Activated CD8-positive, alpha-beta memory T cell treated with anti-CD3 and anti-CD28 coated beads for 24 hours (primary cell): Measurements from ENCODE around the gene SH3BP4.

ENCODE experiments used
- DNase-seq: peaks from one replicate; pipeline ENCODE4 v3.0.0-alpha.2; 2020

SH3BP4 gene

DNA sequence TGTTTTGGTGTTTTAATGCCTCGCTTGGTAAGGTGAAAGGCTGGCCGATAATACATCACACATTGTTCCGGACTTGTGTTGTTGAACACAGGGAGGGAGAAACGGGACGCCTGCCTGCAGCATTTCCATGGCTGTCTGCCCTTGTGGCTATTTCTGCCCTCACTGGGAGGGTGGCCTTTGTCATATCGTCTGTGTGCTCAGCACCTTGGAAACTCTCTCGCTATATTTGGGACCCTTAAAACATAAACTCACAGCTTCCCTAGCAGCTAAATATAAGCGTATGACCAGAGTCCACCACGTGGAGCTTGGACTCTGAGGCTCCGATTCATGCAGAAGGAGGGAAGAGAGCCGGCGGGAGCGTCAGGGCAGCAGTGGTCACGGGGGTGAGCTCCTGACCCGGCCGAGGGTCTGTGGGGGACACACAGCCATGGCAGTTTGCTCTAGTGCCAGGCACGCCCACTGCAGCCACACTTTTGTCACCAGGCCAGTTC, 111.7 kb downstream of the SH3BP4 start:
- DNase-seq = no peak

DNA sequence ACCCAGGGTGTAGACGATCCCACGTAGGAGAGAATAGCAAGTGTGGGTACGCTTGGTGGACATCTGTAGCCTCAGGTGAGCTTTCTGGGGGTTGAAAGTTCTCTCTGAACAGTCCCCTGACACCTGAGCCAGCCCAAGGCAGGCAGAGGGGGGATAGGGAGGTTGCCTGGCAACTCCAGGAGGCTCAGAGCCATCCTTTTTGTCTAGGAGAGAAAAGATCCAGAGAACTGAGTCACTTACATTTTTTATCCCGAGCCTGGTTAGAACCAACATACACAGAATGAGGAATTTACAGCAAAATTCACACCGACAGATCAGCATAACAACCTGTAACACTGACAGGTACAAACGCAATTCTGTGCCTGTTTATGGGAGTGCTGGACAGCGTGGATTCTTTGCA, 113.2 kb downstream of the SH3BP4 start:
- no peak for DNase-seq

DNA sequence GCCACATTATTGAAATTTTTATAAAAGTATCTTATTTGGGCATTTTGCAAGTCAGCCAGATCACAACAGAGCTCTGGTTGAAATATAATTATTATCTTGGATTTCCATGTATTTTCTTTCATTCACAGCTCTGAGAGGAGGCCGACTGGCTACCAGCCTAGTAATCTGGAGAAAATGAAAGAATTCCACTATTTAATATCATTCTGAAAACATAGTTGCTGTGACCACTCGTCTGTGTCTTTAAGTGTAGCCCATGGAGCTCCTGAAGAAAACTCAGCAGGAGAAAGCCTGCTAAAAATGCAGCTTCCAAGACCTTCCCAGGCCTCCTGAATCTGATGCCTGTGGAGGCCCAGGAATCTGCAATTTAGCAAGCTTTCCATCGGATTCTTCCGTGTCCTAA, 114.7 kb downstream of the SH3BP4 start:
- no peak for DNase-seq

DNA sequence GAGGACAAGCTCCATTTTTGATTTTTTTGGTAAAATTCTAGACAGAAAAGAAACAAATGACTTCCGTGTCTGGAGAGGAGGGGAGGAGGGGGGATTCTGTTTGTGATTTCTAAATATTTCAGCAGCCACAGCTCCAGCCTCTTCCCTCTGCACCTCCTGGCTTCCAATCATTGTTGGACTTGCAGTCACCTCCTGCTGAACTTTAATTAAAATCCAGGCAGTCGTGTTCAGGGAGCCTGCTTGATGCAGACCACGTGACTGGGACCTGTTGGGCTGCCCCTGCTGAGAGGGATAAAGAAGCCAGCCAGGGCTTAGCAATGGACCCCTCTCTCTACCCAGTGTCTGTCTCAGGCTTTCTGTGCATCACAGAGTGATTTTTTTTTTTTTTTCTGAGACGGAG, 115.1 kb downstream of the SH3BP4 start:
- DNase-seq = no peak

DNA sequence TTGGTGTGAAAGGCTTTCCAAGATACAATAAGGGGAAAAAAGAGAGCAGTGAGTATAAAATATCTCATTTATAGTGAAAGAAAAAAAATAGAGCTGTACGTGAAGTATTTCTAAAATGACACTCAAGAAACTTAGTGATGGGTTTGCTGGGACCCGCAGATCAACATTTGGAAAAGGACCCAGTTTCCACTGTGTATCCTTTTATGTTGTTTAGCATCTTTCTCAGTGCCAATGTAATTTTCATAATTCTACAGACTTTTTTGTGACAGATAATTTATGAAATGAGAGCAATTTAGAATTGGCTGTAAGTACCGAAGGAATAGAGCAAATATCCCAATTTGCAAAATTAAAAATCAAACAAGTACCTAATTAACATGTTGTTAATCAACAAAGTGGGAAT, 116.9 kb downstream of the SH3BP4 start:
- DNase-seq = no peak

DNA sequence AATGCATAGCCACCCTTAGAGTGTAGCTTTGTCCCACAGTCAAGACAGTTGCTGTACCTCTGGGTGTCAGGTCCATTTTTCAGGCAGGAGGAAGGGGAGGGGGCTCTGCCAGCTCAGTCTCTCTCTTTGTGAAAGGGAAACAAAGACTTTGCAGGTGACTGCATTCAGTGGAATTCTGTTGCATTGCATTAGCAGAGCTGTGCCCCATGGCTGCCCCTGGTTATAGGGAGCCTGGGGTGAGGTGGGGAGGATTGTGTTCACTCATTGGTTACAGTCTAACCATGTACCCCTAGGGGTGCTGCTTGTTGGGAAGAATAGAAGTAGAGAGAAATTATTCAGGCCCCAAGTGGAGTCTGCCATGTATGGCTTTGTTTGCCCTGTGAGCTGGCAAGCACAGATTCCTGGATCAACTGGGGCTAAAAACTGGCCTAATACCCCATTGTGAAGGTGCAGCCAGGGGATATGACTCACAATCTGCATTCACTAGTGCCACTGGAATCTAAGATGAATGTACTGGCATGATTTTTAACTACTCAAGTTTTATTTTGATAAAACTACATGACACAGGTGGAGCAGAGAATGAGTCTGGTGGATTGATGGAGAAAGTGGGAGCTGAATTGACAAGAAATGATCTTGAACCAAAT, 118.4 kb downstream of the SH3BP4 start:
- no peak for DNase-seq

DNA sequence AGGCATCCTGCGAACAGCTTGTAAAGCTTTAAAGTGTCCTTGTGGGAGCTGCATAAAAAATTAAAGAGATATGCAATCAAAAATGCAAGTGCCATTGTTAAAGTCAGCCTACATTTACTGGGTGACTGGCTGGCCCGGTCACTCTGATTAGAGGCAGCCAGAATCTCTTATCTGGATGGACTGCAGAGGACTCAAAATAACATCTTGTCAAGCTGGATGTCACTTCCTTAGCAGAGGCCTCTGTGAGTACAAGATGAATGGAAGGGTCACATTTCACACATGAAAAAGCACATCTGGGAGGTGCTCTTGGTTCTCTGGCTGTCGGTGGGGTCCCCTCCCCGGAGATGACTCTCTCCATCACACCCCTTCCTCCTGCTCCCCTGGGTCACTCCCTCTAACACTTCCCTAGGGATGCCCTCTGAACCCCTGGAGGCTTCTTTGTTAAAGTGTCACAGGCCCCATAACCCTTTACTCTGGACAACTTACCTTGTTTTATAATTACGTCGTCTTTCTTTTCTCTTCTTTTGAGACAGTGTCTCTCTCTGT, 122.1 kb downstream of the SH3BP4 start:
- DNase-seq = no peak

DNA sequence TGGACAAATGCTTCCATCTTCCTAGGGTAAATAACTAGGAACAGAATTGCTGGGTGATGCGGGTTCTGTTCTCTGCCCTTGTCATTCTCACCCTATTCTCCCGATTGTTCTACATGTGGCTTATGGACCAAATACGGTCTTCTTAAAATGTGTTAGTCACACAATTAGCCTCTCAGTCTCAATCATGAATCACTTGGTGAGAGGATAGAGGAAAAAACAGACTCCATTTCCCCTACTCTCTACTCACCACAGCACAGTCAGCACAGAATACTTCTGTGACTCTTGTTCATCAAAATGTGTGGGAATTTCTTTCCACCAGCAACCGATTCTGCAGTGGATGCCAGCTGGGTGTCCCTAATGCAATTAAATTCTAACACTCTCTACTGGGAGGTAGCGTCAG, 125.2 kb downstream of the SH3BP4 start:
- no peak for DNase-seq

DNA sequence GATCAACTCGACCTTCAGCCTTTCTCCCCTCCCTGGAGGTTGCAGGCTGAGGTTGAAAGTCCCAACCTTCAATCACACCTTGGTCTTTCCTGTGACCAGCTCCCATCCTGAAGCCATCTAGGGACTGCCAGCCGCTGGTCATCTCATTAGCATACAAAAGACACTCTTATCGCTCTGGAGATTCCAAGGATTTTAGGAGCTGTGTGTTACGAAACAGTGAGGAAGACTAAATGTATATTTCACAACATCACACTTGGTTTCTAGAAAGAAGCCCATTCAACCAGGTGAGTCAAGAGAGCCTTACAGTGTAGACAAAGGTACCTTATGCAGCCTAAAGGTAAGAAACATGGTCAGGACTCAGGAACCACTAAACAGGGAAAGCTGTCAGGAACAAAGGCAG, 126.4 kb downstream of the SH3BP4 start:
- no peak for DNase-seq

DNA sequence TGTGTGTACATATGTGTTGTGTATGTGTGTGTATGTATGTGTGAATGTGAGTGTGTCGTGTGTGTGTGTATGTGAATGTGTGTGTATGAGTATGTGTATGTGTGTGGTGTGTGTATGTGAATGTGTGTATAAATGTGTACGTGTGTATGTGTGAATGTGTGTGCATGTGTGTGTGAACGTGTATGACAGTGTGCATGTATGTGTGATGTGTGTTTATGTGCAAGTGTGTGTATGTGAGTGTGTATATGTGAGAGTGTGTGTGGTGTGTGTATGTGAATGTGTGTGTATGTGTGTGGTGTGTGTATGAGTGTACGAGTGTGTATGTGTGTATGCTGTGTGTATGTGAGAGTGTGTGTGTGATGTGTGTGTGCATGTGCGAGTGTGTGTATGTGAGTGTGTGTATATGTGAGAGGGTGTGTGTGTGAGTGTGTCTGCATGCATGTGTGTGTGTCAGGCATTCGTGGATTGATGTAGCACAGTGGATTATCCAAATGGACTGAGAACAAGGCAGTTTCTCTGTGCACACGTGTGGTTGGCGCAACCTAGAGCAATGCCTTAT, 127.2 kb downstream of the SH3BP4 start:
- DNase-seq = no peak

DNA sequence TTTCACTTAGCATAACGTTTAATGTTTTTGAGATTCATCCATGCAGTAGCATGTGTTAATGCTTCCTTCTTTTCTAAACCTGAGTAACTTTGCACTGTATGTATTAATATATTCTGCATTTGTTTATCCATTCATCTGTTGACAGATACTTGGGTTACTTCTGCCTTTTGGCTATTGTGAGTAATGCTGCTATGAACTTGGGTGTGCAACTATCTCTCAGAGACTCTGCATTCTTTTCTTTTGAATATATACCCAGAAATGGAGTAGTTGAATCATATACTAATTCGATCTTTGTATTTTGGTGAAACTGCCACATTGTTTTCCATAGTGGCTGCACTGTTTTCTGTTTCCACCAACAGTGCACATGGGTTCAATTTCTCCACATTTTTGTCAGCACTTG, 128.3 kb downstream of the SH3BP4 start:
- DNase-seq = no peak

DNA sequence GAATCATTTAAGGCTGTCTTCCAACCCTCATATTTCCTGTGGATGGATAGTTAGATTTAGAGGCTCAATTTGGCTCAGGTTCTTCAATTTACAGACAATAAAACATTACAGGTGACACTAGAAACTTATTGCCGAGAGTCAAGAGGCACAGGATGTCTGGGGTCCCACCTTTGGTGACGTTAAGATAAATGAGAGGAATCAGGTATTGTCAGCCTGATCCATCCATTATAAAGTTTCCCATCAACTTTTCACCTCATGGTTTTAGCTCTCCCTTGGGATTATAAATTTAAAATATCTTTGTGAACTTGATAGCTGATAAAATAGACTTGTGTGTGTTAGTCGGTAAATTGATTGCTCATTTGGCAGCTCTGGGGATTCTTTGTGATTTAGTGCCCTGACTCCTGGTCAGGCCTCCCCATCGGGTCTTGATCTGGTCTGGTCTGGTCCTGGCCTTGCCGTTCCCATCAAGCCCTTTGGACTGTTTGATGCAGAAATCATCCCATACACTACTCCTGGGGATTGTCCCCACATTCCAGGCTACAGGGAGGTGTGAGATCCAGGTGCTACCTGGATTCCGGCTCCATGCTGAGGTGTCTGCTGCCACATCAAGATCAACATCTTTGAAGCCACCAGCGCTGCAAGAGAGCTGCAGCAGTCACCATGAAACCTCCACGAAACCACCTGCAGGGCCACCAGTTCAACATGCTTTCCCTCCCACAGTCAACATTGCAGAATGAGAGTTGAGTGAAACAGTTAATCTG, 130.9 kb downstream of the SH3BP4 start:
- DNase-seq = no peak

DNA sequence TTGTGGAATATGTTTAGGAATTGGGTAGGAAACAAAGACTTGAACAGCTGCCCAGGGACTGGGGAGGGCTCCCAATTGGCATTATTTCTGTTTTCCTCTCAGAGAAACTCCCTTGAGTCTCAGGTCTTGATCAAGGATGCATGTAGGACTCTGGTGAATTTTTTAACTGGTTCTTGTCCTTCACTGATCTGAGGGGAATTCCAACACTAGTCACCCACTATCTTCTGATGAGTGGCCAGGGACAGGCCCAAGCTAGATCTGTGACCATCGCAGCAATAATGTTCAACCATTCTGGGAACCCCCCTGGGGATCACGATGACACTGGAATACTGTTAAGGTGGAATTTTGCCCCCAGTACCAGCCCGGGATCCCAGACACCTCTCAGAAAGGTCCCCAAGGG, 132.0 kb downstream of the SH3BP4 start:
- no peak for DNase-seq

DNA sequence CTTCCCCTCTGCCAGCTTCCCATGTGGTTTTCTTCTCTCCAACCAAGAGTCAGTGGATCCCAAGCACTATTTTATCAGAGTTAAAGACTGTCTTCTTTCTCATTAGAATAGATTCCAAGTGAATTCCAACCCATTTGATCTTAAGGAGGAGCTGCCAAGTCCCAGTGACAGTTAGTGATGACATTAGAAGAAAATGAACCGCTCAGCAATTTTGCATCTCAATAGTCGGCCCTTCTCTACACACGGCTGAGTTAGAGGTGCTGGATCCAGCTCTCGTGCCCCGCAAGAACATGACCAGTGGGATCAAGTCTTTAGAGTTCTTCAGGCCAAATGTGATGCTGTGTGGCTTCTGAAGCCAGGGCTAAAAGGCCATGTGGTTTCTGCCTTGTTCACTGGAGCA, 132.6 kb downstream of the SH3BP4 start:
- no peak for DNase-seq

DNA sequence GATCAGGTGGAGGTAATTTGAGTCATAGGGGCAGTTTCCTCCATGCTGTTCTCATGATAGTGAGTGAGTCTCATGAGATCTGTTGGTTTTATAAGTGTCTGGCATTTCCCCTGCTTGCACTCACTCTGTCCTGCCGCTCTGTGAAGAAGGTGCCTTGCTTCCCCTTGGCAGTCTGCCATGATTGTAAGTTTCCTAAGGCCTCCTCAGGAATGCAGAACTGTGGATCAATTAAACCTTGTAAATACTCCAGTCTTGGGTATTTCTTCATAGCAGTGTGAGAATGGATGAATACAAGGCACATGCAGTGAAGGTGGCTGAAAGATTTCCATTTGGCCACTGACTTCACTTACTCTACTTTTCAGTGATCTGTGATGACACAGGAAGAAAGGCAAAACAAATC, 133.7 kb downstream of the SH3BP4 start:
- no peak for DNase-seq

DNA sequence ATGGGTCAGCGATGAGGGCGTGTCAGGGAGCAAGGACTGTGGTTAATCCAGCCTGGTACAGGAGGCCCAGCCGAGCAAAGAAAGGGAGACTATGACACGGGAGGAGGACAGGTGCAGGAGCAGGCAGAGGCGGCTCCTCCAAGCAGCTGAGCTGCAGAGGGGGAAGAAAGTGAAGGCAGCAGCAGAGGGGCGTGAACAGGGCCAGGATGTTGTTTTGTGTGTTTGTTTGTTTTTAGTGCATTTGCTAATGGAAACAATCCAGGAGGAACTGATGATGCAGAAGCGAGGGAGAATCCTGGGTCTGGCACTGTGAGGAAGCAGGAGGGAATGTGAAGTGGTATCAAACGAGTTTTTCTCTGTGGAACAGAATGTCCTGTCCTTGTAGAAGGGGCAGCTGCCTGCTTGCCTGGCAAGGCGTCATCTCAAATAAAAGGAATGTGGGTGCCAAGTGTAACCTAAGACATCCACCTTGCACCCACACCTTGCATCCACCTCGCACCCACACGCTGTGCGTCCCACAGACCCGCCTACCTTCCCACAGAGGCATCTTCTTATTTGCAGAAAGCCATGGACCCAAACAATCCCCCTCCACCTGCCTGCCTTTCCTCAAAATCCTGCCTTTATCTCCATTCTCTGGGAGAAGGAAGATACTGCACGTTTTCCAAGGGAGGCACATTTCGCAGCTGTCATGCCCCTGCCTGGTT, 134.8 kb downstream of the SH3BP4 start:
- no peak for DNase-seq

DNA sequence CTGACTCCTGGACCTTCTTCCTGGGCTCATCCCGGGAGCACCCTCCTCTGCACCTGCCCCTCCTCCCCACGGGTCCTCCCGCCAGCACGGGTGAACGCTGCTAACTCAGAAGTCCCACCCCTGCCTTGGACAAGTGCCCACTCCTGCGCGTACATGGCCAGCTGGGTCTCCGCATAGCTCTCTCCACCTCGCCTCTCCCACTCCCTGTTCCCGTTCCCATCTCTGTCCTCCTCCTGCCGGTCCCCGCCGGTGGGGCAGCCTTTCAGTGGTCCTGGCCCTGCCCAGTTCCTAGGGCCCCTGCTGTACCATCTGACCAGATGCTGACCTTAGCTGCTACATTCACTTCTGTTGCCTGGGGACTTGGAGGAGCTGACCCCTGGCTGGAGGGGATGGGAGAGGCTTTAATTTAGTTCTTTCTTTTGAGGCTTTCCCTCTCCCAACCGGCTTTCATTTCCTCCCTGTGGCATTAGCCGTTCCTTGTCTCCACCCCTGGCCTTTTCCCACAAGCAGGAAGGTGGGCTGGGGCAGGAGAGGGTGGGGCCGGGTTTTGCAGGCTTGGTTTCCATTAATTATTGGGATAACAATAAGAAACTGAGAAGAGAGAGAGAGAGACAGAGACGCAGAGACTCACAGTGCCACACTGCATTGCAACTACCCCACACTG, 136.1 kb downstream of the SH3BP4 start:
- DNase-seq = no peak

DNA sequence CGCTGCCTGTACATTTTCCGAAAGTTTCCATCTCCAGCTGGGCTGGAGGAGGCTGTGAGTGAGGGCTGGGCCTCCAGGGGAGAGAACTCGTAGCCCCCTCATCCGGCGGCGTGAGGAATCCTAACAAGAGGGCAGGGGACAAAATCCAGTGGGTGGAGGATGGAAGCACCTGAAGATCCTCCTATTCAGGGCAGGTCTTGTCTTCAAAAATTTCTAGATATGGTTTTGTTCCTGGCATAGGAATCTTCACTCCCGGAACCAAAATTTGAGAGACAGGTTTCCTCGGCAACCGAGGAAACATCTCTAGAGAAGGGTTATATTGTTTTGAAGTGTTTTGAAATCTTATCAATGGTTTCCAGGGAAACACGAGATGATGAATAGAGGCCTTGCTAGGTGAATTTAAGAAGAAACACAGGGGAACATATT, 136.7 kb downstream of the SH3BP4 start:
- no peak for DNase-seq

DNA sequence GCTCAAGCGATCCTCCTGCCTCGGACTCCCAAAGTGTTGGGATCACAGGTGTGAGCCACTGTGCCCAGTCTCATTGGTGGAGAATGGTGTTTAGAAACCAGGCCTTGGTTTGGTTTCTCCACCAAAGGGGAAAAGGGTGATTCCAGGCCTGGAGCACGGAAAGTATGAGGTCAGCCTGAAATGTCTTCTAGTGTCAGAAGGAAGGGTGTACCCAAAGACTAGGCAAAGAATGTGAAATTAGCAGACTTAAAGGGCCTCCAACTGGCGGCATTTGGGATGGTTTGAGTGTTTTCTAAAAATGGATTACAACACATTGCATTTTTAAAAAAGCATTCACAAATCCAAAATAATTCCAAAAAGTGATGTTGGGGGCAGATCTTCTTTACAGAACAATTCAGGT, 139.6 kb downstream of the SH3BP4 start:
- DNase-seq = no peak

DNA sequence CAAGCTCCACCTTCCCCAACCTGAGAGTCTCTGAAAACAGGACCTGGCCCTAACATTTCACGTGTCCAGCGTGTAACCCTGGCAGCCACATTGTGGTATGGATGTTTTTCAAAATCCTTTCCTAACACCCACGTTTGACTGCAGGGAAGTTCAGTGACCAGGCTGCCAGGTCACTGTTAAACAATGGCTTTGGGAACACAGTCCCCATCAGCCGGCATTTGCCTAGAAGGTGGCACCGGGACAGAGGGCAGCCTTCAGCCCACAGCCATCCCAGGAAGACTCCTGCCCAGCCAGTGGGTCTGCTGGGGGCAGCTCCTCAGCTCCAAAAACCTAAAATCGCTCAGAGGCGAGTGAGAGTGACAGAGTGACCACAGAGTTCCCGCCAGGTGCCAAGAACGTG, 140.2 kb downstream of the SH3BP4 start:
- DNase-seq = no peak

DNA sequence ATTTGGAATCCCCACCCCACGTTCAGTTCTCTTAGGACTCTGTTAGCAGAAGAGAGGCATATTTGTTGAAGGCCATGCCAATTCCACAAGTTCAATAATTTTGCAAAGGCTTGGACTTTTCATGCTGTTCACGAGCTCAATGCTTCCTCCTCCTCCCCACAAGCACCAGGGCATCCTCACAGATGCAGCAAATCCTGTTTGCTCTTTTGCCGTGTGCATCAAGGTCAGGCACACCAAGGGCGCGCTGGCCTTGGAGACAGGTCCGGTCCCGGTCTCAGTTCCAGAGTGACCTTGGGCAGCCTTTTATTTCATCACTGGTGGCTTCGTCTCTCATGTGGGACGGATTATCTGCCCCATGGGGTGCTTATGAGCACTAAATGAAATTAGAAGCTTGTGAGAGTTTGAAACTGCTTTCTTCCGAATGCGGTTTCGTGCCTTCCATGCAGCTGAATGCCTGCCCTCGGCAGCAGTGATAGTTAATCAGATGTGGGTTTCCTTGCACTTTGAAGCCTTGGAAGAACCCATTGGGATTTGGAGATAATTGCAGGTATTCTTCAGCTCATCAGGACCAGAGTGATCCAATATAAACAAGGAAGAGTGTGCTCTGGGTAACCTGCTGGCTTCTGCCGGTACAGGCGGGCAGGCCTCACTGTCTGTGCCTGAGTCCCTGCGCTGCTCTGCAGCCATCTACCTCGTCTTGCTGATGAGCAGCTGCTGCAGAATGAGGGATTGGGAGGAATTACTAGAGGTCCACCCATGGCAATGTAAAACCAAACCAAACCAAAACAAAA, 140.8 kb downstream of the SH3BP4 start:
- peak; percentile 13 for DNase-seq

DNA sequence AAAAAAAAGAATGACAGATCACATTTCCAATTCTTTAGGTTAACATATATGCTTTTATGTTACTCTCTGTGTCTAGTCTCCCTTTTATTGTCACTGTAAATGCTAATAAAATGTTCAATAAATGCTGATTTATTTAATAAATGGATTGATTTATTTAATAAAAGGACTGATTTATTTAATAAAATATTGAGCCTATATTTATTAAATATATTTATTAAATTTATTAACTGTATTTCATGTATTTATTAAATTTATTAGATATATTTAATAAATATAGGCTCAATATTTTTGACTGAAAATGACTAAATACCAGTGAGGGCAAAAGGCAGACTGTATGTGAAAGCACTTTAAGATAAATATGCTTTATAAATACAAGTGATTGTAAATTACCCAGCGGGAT, 142.6 kb downstream of the SH3BP4 start:
- DNase-seq = no peak
